A673 (cell line): ENCODE measurements around the gene KCNK1. TPM values are rescaled to one million over a fixed set of nuclear protein-coding genes. Genes with fewer than 3 reads are reported as not detected.

Experiments
- BruUV-seq: library from RNA; stranded (reverse); fragments of 400-500 nt; replicated peaks from 2 replicates; lab custom pipeline; 2021; lab: Mats Ljungman, UMichigan
- CTCF ChIA-PET: fragments of 300-600 bp; sonication (Branson Sonifier 250); formaldehyde crosslinking; loops from one replicate; lab custom pipeline; 2022; ENCODE audit warnings: antibody characterized with exemption; lab: Charles Lee
- POLR2A ChIA-PET: fragments of 300-600 bp; sonication (Branson Sonifier 250); formaldehyde crosslinking; loops from one replicate; lab custom pipeline; 2022; ENCODE audit warnings: antibody characterized with exemption; ENCODE audit not compliant: low non-redundant PET; lab: Charles Lee
- DNase-seq: peaks from one replicate; pipeline ENCODE4 v3.0.0-alpha.2; 2015; ENCODE audit warnings: low spot score
- H3K27ac ChIP-seq: fragments of 200-600 bp; sonication (generic); 2 replicates; pipeline ENCODE4 v1.5.1; 2016; ENCODE audit warnings: mixed run types, low read depth, mild to moderate bottlenecking, mixed read lengths, antibody characterized with exemption, low read length; ENCODE audit not compliant: poor library complexity, severe bottlenecking
- H3K27me3 ChIP-seq: fragments of 200-600 bp; sonication (generic); replicated peaks from 2 replicates; pipeline ENCODE4 v1.6.1; 2017; ENCODE audit warnings: mixed run types, low read depth, mild to moderate bottlenecking, mixed read lengths, antibody characterized with exemption, low read length; ENCODE audit not compliant: insufficient read depth, poor library complexity
- H3K36me3 ChIP-seq: fragments of 200-600 bp; sonication (generic); 2 replicates; pipeline ENCODE4 v1.6.1; 2016; ENCODE audit warnings: mixed run types, mild to moderate bottlenecking, mixed read lengths, antibody characterized with exemption, low read length; ENCODE audit not compliant: insufficient read depth, poor library complexity, severe bottlenecking
- H3K4me1 ChIP-seq: fragments of 200-600 bp; sonication (generic); 2 replicates; pipeline ENCODE4 v1.6.1; 2017; ENCODE audit warnings: mixed run types, mild to moderate bottlenecking, mixed read lengths, antibody characterized with exemption, low read length; ENCODE audit not compliant: insufficient read depth, poor library complexity, severe bottlenecking
- H3K4me3 ChIP-seq: fragments of 200-600 bp; sonication (generic); 2 replicates; pipeline ENCODE4 v1.5.1; 2016; ENCODE audit warnings: low read depth, mixed run types, mild to moderate bottlenecking, mixed read lengths, low read length; ENCODE audit not compliant: poor library complexity, severe bottlenecking
- H3K9me3 ChIP-seq: fragments of 200-600 bp; sonication (generic); 2 replicates; pipeline ENCODE4 v1.6.1; 2016; ENCODE audit warnings: mixed run types, low read depth, mild to moderate bottlenecking, mixed read lengths, antibody characterized with exemption, low read length; ENCODE audit not compliant: poor library complexity, severe bottlenecking
- EZH2 ChIP-seq: fragments of 200-600 bp; sonication (generic); IDR thresholded peaks from 2 replicates; pipeline ENCODE4 v1.6.1; 2017; ENCODE audit warnings: borderline replicate concordance, low read depth, mild to moderate bottlenecking, mixed read lengths, antibody characterized with exemption, low read length; ENCODE audit not compliant: poor library complexity, severe bottlenecking
- intact Hi-C: fragments of 100-400 bp; cut with micrococcal nuclease; formaldehyde crosslinking; loops from one replicate; pipeline ENCODE4 v1.10.0; 2022; ENCODE audit not compliant: unreplicated experiment
- total RNA-seq: library from RNA; stranded (reverse); gene quantifications from 2 replicates; pipeline ENCODE4 v1.2.3, GENCODE V29; 2021
- TF ChIP-seq, protein P1 (sequence below): fragments of 300-800, 200-600 bp; sonication (generic); conservative IDR thresholded peaks from 2 replicates; pipeline ENCODE4 v1.5.1; 2017; ENCODE audit warnings: low read depth, mild to moderate bottlenecking, antibody characterized with exemption, low read length, moderate library complexity, mixed read lengths

Gene KCNK1
- total RNA-seq, 1 experiment from 2014 or later = not detected

DNA sequence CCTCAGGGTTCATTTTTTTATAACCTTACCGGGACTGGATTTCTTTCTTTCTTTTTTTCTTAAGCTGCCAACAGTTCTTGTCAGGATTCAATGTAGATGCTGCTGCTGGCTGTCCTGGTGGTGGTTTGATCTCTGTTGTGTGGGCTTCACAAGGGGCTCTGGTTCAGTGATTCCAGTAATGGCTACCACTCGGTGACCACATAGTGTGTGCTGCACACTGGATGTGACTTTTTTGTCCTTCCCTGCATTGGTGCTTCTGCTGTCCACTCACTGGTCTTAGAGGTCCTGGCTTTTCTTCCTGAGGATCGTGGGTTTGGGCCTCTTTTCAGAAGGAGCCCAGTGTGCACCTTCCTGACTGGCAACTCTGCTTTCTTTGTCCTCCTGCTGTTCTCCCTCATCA is 18.5 kb downstream of the KCNK1 start:
- intact Hi-C loops = no loop called here
- Histone ChIP-seq H3K4me1 (no peaks in the 10 kb centered on the region), H3K27ac (no peak overlapping the region), H3K36me3 (no peaks in the 10 kb centered on the region), H3K9me3 (no peaks in the 10 kb centered on the region), H3K4me3 (no peak overlapping the region), H3K27me3 (peaks cover 58% of the 10 kb centered on the region)
- TF ChIP-seq, protein P1, sequence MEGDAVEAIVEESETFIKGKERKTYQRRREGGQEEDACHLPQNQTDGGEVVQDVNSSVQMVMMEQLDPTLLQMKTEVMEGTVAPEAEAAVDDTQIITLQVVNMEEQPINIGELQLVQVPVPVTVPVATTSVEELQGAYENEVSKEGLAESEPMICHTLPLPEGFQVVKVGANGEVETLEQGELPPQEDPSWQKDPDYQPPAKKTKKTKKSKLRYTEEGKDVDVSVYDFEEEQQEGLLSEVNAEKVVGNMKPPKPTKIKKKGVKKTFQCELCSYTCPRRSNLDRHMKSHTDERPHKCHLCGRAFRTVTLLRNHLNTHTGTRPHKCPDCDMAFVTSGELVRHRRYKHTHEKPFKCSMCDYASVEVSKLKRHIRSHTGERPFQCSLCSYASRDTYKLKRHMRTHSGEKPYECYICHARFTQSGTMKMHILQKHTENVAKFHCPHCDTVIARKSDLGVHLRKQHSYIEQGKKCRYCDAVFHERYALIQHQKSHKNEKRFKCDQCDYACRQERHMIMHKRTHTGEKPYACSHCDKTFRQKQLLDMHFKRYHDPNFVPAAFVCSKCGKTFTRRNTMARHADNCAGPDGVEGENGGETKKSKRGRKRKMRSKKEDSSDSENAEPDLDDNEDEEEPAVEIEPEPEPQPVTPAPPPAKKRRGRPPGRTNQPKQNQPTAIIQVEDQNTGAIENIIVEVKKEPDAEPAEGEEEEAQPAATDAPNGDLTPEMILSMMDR = no peak
- no peak for TF ChIP-seq EZH2
- POLR2A ChIA-PET = no interaction called here
- CTCF ChIA-PET = no interaction called here
- BruUV-seq = no TSS peak
- DNase-seq = no peak

DNA sequence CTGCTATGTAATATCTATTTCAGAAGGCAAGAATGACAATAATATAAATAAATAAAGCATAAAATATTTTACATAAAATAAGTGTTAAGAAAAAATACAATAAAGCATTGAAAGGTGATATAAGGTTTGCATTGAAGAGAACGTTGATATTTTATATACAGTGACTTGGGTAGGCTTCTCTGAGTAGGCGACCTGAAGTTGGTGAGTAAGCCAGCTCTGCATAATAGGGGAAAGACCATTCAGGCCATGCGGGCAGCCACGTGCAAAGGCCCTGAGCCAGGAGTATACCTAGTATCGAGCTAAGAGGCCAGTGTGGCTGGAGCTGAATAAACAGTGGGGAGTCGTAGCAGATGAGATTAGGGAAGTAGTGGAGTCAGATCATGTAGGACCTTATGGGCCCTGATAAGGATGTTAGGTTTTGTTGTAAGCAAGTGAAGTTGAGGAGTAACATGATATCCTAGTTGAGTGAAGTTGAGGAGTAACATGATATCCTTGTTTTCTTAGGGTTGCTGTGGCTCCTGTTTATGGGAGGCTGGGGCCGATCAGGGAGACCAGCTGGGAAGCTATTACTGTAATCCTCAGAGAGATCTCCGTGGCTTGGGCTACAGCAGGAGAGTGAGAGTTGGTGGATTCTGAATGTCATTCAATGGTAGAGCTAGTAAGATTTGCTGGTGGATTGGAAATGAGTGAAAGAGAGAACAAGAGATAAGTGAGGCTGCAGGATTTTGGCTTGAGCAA is 22.0 kb downstream of the KCNK1 start:
- H3K9me3 ChIP-seq = no peaks in the 10 kb centered on the region
- POLR2A ChIA-PET = no interaction called here
- H3K36me3 ChIP-seq = no peaks in the 10 kb centered on the region
- BruUV-seq = no TSS peak
- CTCF ChIA-PET = no interaction called here
- intact Hi-C loops = no loop called here
- TF ChIP-seq, protein P1 = no peak
- no peak for TF ChIP-seq EZH2
- peaks cover 35% of the 10 kb centered on the region for H3K27me3 ChIP-seq
- no peaks in the 10 kb centered on the region for H3K4me1 ChIP-seq
- no peak overlapping the region for H3K27ac ChIP-seq
- DNase-seq = peak; percentile 33
- no peak overlapping the region for H3K4me3 ChIP-seq

DNA sequence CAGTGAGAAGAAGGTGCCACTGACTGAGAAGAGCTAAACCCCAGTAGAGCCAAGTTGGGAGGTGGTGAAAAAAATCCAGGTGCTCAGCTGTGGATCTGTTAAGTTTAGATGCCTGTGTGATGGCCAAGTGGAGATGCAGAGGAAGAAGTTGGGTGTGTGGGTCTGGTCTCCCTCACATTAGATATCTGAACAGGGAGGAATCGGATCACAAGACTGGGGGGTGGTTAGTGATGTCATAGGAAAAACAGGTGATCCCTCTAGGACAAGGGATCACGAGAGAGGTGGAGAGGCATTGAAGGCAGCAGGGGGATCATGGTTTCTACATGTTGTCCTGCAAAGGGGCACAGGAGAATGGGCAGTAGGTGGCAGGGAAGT is 22.6 kb downstream of the KCNK1 start:
- TF ChIP-seq, protein P1 = no peak
- no peak for TF ChIP-seq EZH2
- POLR2A ChIA-PET = no interaction called here
- BruUV-seq = no TSS peak
- CTCF ChIA-PET = no interaction called here
- H3K9me3 ChIP-seq = no peaks in the 10 kb centered on the region
- DNase-seq = no peak
- no peak overlapping the region for H3K27ac ChIP-seq
- no peaks in the 10 kb centered on the region for H3K36me3 ChIP-seq
- H3K4me3 ChIP-seq = no peak overlapping the region
- no peaks in the 10 kb centered on the region for H3K4me1 ChIP-seq
- intact Hi-C loops = no loop called here
- H3K27me3 ChIP-seq = peaks cover 30% of the 10 kb centered on the region
